ENCODE data around the gene RAB3B. TPM values are rescaled to one million over a fixed set of nuclear protein-coding genes. Genes with fewer than 3 reads are reported as not detected.

Gene RAB3B
- total RNA-seq, 1 donor from 2014 or later, result not detected

DNA sequence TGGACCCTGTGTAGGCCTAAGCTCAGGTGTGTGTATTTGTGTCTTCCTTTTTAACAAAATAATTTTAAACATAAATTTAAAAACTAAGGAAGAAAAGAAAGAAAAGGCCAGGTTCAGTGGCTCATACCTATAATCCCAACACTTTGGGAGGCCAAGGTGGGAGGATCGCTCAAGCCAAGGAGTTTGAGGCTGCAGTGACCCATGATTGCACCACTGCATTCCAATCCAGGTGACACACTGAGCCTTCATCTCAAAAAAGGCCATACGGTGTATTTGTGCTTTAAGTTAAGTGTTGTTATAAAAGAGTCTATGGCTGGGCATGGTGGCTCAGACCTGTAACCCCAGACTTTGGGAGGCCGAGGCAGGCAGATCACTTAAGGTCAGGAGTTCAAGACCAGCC lies 8.3 kb downstream of the RAB3B start:
- TF ChIP-seq, protein P1, sequence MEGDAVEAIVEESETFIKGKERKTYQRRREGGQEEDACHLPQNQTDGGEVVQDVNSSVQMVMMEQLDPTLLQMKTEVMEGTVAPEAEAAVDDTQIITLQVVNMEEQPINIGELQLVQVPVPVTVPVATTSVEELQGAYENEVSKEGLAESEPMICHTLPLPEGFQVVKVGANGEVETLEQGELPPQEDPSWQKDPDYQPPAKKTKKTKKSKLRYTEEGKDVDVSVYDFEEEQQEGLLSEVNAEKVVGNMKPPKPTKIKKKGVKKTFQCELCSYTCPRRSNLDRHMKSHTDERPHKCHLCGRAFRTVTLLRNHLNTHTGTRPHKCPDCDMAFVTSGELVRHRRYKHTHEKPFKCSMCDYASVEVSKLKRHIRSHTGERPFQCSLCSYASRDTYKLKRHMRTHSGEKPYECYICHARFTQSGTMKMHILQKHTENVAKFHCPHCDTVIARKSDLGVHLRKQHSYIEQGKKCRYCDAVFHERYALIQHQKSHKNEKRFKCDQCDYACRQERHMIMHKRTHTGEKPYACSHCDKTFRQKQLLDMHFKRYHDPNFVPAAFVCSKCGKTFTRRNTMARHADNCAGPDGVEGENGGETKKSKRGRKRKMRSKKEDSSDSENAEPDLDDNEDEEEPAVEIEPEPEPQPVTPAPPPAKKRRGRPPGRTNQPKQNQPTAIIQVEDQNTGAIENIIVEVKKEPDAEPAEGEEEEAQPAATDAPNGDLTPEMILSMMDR (IDR thresholded peaks at IDR 0.05; ENCODE audit: borderline replicate concordance), result no peak
- no peaks in the 10 kb centered on the region for H3K4me1 ChIP-seq

DNA sequence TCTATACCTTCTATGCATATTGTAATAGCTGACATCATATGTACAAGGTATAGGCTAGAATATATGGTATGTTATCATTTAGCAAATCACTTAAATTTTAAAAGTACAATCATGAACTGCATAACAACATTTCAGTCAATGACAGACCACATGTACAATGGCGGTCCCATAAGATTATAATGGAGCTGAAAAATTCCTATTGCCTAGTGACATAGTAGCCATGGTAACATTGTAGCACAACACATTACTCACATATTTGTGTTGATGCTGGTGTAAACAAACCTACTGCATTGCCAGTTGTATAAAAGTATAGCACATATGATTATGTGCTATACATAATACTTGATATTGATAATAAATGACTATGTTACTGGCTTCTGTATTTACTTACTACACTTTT lies 8.9 kb downstream of the RAB3B start:
- intact Hi-C loops (cut with micrococcal nuclease), result no loop called here
- H3K27ac ChIP-seq (replicated peaks), result no peak overlapping the region
- DNase-seq, result no peak
- H3K36me3 ChIP-seq, result no peaks in the 10 kb centered on the region
- no peak overlapping the region for H3K4me3 ChIP-seq
- H3K4me1 ChIP-seq, result no peaks in the 10 kb centered on the region
- no peaks in the 10 kb centered on the region for H3K9me3 ChIP-seq (replicated peaks)
- peaks cover 4% of the 10 kb centered on the region for H3K27me3 ChIP-seq (ENCODE audit: low read depth)
- TF ChIP-seq, protein P1 (IDR thresholded peaks at IDR 0.05; ENCODE audit: borderline replicate concordance), result no peak

More for the DNA sequence above, 8.3 kb downstream of the RAB3B start:
- H3K27me3 ChIP-seq (ENCODE audit: low read depth), result peaks cover 4% of the 10 kb centered on the region
- H3K4me3 ChIP-seq, result no peak overlapping the region
- intact Hi-C loops (cut with micrococcal nuclease), result no loop called here
- no peaks in the 10 kb centered on the region for H3K9me3 ChIP-seq (replicated peaks)
- H3K36me3 ChIP-seq, result no peaks in the 10 kb centered on the region
- no peak overlapping the region for H3K27ac ChIP-seq (replicated peaks)
- no peak for DNase-seq

GRCh38 chr1:51978099-51978498 lies 12.4 kb downstream of the RAB3B start:
- Histone ChIP-seq H3K9me3 (replicated peaks) (no peaks in the 10 kb centered on the region), H3K27me3 (ENCODE audit: low read depth) (peaks cover 4% of the 10 kb centered on the region), H3K36me3 (no peaks in the 10 kb centered on the region), H3K4me1 (no peaks in the 10 kb centered on the region), H3K27ac (replicated peaks) (no peak overlapping the region), H3K4me3 (no peak overlapping the region)
- intact Hi-C loops (cut with micrococcal nuclease), result no loop called here
- TF ChIP-seq, protein P1 (IDR thresholded peaks at IDR 0.05; ENCODE audit: borderline replicate concordance), result no peak
- no peak for DNase-seq

GRCh38 chr1:51976846-51977602 lies 13.5 kb downstream of the RAB3B start:
- no peak overlapping the region for H3K27ac ChIP-seq (replicated peaks)
- intact Hi-C loops (cut with micrococcal nuclease), result no loop called here
- H3K36me3 ChIP-seq, result no peaks in the 10 kb centered on the region
- H3K27me3 ChIP-seq (ENCODE audit: low read depth), result peaks cover 4% of the 10 kb centered on the region
- no peak overlapping the region for H3K4me3 ChIP-seq
- no peaks in the 10 kb centered on the region for H3K9me3 ChIP-seq (replicated peaks)
- TF ChIP-seq, protein P1 (IDR thresholded peaks at IDR 0.05; ENCODE audit: borderline replicate concordance), result no peak
- DNase-seq, result no peak
- no peaks in the 10 kb centered on the region for H3K4me1 ChIP-seq

DNA sequence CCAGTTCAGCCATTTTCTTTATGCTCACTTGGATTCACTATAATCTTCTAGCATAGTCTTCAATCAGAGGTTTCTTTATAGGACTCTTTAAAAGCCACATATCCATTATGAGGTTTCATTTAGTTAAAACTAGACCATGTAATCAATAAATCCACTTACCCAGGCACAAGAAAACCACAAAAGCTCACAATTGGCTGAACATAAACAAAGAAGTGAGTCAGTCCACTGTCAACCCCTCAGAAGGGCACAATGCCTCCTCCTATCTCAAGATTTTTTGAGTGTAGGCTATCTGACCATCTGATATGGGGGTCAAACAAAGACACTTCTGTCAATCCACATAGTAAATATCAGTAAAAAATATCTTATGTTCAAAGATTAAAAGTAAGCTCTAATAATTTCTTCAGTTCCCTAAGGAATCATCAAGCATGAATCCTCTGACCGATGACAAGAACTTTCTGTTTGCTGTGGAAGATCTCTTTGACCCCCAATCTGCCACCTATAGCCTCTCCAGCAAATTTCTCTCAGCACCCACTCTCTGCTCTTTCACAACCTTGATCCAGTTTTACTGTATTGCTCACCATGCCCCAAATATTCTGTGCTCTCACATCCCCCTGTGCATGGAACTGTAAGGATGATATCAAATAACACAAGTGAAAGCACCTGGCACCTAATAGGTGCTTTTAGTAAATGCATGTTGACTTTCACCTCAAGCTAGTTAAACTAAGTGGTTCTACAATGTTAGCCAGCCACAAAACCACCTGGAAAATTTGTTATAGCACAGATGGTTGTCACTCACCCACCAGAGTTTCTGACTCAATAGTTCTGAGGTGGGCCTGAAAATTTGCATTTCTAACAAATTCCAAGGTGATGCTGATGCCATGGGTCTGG lies 16.7 kb downstream of the RAB3B start:
- H3K4me1 ChIP-seq, result no peaks in the 10 kb centered on the region
- intact Hi-C loops (cut with micrococcal nuclease), result no loop called here
- H3K27ac ChIP-seq (replicated peaks), result no peak overlapping the region
- no peak for DNase-seq
- TF ChIP-seq, protein P1 (IDR thresholded peaks at IDR 0.05; ENCODE audit: borderline replicate concordance), result no peak
- H3K36me3 ChIP-seq, result no peaks in the 10 kb centered on the region
- H3K27me3 ChIP-seq (ENCODE audit: low read depth), result peaks cover 16% of the 10 kb centered on the region
- no peaks in the 10 kb centered on the region for H3K9me3 ChIP-seq (replicated peaks)
- H3K4me3 ChIP-seq, result no peak overlapping the region

Measured in left ventricle myocardium inferior (tissue), 1 donor.